Measurements from ENCODE around the gene ISM1.

ISM1 gene

DNA sequence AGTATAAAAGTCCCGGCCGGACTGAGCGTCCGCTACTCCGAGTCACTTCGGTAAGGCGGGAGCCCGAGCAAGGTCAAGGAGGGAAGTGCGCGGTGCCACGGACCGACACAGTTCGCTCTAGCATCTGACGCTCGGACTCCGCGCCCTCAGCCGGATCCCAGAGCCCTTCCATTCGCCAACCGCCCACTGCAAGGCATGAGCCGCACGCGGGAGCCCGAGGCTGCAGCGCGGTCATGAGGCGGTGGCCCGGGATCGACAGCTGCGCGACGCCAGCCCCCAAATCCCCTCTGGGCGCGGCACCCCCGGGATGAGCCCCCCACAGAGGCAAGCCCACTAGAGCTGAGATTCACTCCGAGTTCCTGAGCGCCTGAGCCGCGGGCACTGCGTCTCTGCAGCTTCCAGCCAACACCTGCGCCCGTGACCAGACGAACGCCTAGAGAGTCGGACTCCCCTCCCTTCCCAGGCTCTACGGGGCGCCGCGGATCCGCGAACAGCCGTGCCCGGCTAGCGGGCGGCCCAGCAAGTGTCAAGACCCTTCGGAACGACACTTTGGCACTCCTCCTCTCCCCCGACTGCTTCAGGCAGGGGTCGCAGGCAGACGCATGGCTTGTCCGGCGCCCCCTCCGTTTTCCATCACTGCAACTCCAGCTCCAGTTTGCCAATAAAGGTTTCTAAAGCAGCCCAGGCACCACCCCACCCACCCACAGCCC lies 725 bp upstream of the ISM1 start:
- in situ Hi-C loops (cut with HindIII; ENCODE audit: low sequenced_read_pairs) = no loop called here
- peak overlapping the region; percentile 10 for H3K4me3 ChIP-seq (ENCODE audit: low read depth, low read length)
- TF ChIP-seq, protein P1, sequence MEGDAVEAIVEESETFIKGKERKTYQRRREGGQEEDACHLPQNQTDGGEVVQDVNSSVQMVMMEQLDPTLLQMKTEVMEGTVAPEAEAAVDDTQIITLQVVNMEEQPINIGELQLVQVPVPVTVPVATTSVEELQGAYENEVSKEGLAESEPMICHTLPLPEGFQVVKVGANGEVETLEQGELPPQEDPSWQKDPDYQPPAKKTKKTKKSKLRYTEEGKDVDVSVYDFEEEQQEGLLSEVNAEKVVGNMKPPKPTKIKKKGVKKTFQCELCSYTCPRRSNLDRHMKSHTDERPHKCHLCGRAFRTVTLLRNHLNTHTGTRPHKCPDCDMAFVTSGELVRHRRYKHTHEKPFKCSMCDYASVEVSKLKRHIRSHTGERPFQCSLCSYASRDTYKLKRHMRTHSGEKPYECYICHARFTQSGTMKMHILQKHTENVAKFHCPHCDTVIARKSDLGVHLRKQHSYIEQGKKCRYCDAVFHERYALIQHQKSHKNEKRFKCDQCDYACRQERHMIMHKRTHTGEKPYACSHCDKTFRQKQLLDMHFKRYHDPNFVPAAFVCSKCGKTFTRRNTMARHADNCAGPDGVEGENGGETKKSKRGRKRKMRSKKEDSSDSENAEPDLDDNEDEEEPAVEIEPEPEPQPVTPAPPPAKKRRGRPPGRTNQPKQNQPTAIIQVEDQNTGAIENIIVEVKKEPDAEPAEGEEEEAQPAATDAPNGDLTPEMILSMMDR (IDR thresholded peaks at IDR 0.05; ENCODE audit: low read depth, low read length) = no peak
- peak; percentile 23 for DNase-seq (ENCODE audit: low read depth, low spot score)

DNA sequence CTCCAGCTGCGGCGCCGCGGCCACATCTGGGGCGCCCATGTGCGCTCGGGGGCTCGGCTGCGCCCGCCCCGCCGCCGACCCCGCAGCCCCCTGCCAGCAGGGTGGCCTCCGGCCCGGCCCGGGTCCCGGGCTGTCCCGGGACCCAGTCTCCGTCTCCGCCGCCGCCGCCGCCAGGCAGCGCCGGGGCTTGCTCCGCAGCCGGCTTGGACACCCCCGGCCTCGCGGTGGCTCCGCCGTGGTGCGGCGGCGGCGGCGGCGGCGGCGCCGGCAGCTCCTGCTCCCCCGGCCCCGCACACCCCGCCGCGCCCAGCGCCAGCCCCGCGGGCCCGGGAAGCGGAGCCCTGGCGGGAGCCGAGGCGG lies 219 bp downstream of the ISM1 start:
- TF ChIP-seq, protein P1 (IDR thresholded peaks at IDR 0.05; ENCODE audit: low read depth, low read length) = no peak
- in situ Hi-C loops (cut with HindIII; ENCODE audit: low sequenced_read_pairs) = no loop called here
- no peak for DNase-seq (ENCODE audit: low read depth, low spot score)
- peak overlapping the region; percentile 5 for H3K4me3 ChIP-seq (ENCODE audit: low read depth, low read length)

DNA sequence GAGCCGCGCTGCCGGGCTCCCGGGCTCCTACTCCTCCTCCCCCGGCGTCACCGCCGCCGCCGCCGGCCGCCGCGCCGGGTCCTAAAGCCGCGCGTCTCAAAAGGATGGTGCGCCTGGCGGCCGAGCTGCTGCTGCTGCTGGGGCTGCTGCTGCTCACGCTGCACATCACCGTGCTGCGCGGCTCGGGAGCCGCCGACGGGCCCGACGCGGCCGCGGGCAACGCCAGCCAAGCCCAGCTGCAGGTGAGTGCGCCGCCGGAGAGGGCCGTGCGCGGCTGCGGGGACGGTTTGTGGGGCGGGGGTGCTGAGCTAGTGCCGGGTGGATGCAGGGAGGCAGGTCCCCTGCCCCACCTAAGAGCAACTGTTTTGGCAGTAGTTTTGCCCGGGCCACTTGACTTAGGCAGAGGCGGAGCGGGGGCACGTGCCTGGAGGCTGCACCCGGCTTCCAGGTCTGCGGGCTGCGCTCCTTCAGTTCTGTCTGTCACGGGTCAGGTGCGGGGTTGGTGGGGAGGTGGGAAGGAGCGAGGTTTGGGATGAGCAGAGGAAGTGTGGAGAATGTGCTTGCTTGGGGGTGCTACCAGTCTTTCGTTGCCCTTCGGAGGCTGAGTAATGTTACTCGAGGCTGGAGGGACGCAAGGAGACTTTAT lies 722 bp downstream of the ISM1 start:
- peak overlapping the region; percentile 7 for H3K4me3 ChIP-seq (ENCODE audit: low read depth, low read length)
- DNase-seq (ENCODE audit: low read depth, low spot score) = peak; percentile 63
- in situ Hi-C loops (cut with HindIII; ENCODE audit: low sequenced_read_pairs) = no loop called here
- TF ChIP-seq, protein P1 (IDR thresholded peaks at IDR 0.05; ENCODE audit: low read depth, low read length) = no peak

DNA sequence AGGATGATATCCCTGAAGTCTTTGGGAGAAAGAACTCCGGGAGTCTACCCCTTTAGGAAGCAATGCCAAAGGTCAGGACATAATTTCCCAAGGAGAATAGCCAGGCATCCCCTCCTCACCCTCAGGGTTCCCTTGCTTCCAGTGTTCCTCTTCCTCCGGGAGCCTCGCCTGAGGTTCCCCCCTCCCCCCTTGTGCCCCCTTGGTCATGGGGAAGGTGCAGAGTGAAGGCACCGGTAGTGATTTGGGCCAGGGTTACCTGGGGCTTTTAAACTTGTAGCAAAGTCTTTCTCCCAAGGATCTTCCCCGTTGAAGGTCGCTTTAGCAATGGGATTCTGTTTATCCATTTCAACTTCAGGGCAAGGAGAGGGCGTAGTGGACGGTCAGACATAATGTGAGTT lies 1.2 kb downstream of the ISM1 start:
- H3K4me3 ChIP-seq (ENCODE audit: low read depth, low read length) = no peak overlapping the region
- DNase-seq (ENCODE audit: low read depth, low spot score) = no peak
- TF ChIP-seq, protein P1 (IDR thresholded peaks at IDR 0.05; ENCODE audit: low read depth, low read length) = no peak
- in situ Hi-C loops (cut with HindIII; ENCODE audit: low sequenced_read_pairs) = no loop called here

DNA sequence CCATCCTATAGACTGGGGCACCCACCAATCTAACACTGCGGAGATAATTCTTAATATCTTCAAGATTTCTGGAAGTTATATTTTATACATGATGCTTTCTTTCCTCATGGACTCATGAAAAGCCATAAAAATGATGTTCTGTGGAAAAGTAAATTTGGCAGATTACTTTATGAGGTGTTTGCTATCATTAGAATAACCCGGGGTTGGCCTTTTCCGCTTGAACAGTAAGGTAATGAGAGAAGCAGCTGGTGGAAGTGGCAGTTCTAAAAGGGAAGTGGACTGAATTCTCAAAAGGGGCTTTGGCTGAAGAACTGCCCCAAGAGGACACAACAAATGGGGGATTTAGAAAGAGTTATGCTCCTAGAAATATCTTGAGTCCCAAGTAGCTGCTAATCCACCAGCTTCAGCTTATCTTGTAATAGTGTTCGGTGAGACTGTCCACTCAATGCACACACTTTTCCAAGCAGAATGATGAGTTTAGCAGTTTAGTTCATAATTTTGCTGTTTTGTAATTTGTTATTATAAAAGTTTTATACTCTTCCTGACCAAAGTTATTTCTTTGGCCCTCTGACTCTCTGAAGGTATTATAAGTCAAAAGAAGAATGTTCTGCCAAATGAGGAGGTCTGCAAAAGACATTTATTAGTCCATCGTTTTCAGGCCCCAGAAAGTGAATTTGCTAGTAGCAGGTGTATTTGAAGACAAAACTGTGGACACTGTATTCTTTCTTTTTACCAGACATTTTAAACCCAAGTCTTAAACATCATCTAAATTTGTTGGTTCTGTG lies 2.9 kb downstream of the ISM1 start:
- H3K4me3 ChIP-seq (ENCODE audit: low read depth, low read length) = no peak overlapping the region
- in situ Hi-C loops (cut with HindIII; ENCODE audit: low sequenced_read_pairs) = no loop called here
- TF ChIP-seq, protein P1 (IDR thresholded peaks at IDR 0.05; ENCODE audit: low read depth, low read length) = no peak
- DNase-seq (ENCODE audit: low read depth, low spot score) = no peak

DNA sequence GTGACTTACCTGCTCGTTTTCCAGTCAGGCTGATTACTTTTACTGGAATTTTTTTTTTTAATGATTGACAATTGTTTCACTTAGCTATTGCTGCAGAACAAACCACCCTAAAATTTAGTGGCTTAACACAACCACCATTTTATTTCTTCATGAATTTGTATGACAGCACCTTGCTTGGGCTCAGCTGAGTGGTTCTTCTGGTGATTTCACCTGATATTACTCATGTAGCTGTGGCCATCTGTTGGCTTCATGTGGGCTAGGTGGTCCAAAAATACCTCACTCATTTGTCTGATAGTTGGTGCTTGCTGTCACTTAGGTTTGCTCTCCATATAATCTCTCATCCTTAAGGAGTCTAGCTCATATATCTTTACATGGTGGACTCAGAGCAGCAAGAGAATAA lies 5.3 kb downstream of the ISM1 start:
- no peak overlapping the region for H3K4me3 ChIP-seq (ENCODE audit: low read depth, low read length)
- DNase-seq (ENCODE audit: low read depth, low spot score) = no peak
- in situ Hi-C loops (cut with HindIII; ENCODE audit: low sequenced_read_pairs) = no loop called here
- TF ChIP-seq, protein P1 (IDR thresholded peaks at IDR 0.05; ENCODE audit: low read depth, low read length) = no peak
